ENCODE results near the gene SDR9C7.
"Not testable (repeated sequence)": the region's sequence is repeated elsewhere in the genome, so short reads cannot be mapped to it uniquely, and the experiment has no call there.

Gene SDR9C7

DNA sequence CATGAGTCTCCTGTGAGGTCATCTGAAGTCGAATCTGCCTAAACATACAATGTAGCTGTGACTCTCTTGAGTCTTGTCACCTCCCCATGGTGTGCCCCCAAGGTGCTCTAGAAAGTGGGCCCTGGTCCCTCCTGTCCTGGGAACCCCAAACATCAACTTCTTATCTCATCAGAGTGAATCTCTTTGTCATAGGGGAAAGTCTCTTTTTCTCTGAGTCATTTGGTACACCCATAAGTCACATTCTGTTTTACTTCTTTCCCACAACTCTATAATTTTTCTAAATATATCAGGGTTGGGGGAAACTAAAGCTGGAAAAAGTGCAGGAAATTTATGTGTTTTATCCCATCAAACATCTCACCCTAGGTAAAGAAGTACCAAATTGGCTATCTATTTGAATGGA is 12.9 kb downstream of the SDR9C7 start:
- Mint-ChIP-seq H3K27ac (no peak overlapping the region), H3K9me3 (peaks cover 8% of the 10 kb centered on the region), H3K4me1 (no peaks in the 10 kb centered on the region), H3K36me3 (ENCODE audit: low read depth) (no peaks in the 10 kb centered on the region), H3K4me3 (no peak overlapping the region), H3K27me3 (ENCODE audit: low read depth) (peaks cover 4% of the 10 kb centered on the region)
- TF ChIP-seq CTCF (IDR thresholded peaks at IDR 0.05; ENCODE audit: unreplicated experiment in 3 of 3), result no peak

GRCh38 chr12:56918139-56918538 is 16.1 kb downstream of the SDR9C7 start:
- H3K4me1 Mint-ChIP-seq; H3K36me3 Mint-ChIP-seq (ENCODE audit: low read depth); H3K27me3 Mint-ChIP-seq (ENCODE audit: low read depth); H3K9me3 Mint-ChIP-seq; H3K27ac Mint-ChIP-seq; H3K4me3 Mint-ChIP-seq: not testable (repeated sequence)

DNA sequence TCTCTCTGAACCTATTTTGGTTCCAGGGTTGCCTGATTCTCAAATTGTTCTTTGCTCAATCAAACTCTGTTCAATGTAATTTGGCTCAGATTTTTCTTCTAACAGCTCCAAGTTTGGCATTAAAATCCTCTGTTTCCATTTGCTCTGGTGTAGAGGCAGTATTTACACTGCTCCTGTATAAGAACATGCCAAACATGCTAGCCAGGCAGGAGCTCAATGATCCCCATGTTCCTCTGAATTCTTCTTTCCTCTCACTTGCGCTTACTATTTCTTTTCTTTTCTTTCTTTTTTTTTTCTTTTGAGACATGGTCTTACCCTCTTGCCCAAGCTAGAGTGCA is 17.2 kb downstream of the SDR9C7 start:
- H3K4me3 Mint-ChIP-seq, result no peak overlapping the region

GRCh38 chr12:56916296-56916995 is 17.8 kb downstream of the SDR9C7 start:
- Mint-ChIP-seq H3K36me3 (ENCODE audit: low read depth) (no peaks in the 10 kb centered on the region), H3K27ac (no peak overlapping the region), H3K9me3 (peaks cover 10% of the 10 kb centered on the region), H3K4me3 (no peak overlapping the region), H3K27me3 (ENCODE audit: low read depth) (peaks cover 6% of the 10 kb centered on the region), H3K4me1 (no peaks in the 10 kb centered on the region)
- TF ChIP-seq CTCF (IDR thresholded peaks at IDR 0.05; ENCODE audit: unreplicated experiment in 3 of 3), result no peak

More for the DNA sequence above, 17.2 kb downstream of the SDR9C7 start:
- TF ChIP-seq CTCF (IDR thresholded peaks at IDR 0.05; ENCODE audit: unreplicated experiment in 3 of 3), result no peak
- H3K36me3 Mint-ChIP-seq (ENCODE audit: low read depth), result no peaks in the 10 kb centered on the region
- peaks cover 9% of the 10 kb centered on the region for H3K9me3 Mint-ChIP-seq
- H3K27me3 Mint-ChIP-seq (ENCODE audit: low read depth), result peaks cover 4% of the 10 kb centered on the region
- H3K27ac Mint-ChIP-seq, result no peak overlapping the region
- H3K4me1 Mint-ChIP-seq, result no peaks in the 10 kb centered on the region

- Mint-ChIP-seq H3K27me3 (ENCODE audit: low read depth) (peaks cover 6% of the 10 kb centered on the region), H3K27ac (no peak overlapping the region), H3K4me3 (no peak overlapping the region), H3K4me1 (no peaks in the 10 kb centered on the region), H3K36me3 (ENCODE audit: low read depth) (no peaks in the 10 kb centered on the region), H3K9me3 (peaks cover 16% of the 10 kb centered on the region)
- TF ChIP-seq CTCF (IDR thresholded peaks at IDR 0.05; ENCODE audit: unreplicated experiment in 3 of 3), result no peak
These were observed 19.5 kb downstream of the SDR9C7 start for GRCh38 chr12:56914724-56915123.

DNA sequence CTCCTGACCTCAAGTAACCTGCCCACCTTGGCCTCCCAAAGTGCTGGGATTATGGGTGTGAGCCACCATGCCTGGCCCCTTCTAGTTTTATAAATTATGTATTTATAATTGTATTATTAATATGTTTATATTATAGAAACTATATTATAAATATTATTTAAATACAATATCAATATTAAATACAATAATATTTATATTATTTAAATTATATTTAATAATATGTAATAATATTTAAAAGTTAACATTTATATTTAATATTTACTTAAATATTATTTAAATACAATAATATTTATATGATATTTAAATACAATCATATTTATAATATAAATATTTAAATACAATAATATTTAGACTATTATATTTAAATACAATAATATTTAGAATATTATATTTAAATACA is 20.0 kb downstream of the SDR9C7 start:
- TF ChIP-seq CTCF (IDR thresholded peaks at IDR 0.05; ENCODE audit: unreplicated experiment in 3 of 3), result no peak
- Mint-ChIP-seq H3K4me1 (no peaks in the 10 kb centered on the region), H3K9me3 (peaks cover 18% of the 10 kb centered on the region), H3K27me3 (ENCODE audit: low read depth) (peaks cover 6% of the 10 kb centered on the region), H3K27ac (no peak overlapping the region), H3K36me3 (ENCODE audit: low read depth) (no peaks in the 10 kb centered on the region), H3K4me3 (no peak overlapping the region)

GRCh38 chr12:56909403-56909802 is 24.8 kb downstream of the SDR9C7 start:
- H3K4me1 Mint-ChIP-seq; H3K27ac Mint-ChIP-seq; H3K4me3 Mint-ChIP-seq; H3K27me3 Mint-ChIP-seq (ENCODE audit: low read depth); H3K36me3 Mint-ChIP-seq (ENCODE audit: low read depth): not testable (repeated sequence)
- H3K9me3 Mint-ChIP-seq, result peaks cover 26% of the 10 kb centered on the region

Measured in nephron (organoid).